GM12891 (cell line): ENCODE data around the gene SIRT4.

Experiments
- DNase-seq: peaks from one replicate; pipeline ENCODE4 v3.0.0; 2011; ENCODE audit warnings: low spot score; ENCODE audit not compliant: insufficient read length
- FAIRE-seq: peaks from 2 replicates; lab custom pipeline; 2011; peaks lifted over from hg19 to GRCh38; lab: Jason Lieb, UNC
- PAX5 ChIP-seq: IDR thresholded peaks from 2 replicates; pipeline ENCODE4 v1.6.1; 2011; ENCODE audit warnings: low read length, moderate library complexity, mild to moderate bottlenecking; ENCODE audit not compliant: insufficient read depth, severe bottlenecking
- POLR2A ChIP-seq: IDR thresholded peaks from 2 replicates; pipeline ENCODE4 v1.6.1; 2011; ENCODE audit warnings: low read depth, low read length, control low read depth
- POLR2AphosphoS5 ChIP-seq: IDR thresholded peaks from 2 replicates; pipeline ENCODE4 v1.6.1; 2011; ENCODE audit warnings: low read depth, low read length, control low read depth
- POU2F2 ChIP-seq: IDR thresholded peaks from 2 replicates; pipeline ENCODE4 v1.6.1; 2011; ENCODE audit warnings: low read depth, mild to moderate bottlenecking, control low read depth, low read length, moderate library complexity
- SPI1 ChIP-seq: IDR thresholded peaks from 2 replicates; pipeline ENCODE4 v1.6.1; 2011; ENCODE audit warnings: low read depth, low read length, control low read depth
- TAF1 ChIP-seq: IDR thresholded peaks from 2 replicates; pipeline ENCODE4 v1.6.1; 2011; ENCODE audit warnings: low read depth, low read length, control low read depth

The SIRT4 gene

DNA sequence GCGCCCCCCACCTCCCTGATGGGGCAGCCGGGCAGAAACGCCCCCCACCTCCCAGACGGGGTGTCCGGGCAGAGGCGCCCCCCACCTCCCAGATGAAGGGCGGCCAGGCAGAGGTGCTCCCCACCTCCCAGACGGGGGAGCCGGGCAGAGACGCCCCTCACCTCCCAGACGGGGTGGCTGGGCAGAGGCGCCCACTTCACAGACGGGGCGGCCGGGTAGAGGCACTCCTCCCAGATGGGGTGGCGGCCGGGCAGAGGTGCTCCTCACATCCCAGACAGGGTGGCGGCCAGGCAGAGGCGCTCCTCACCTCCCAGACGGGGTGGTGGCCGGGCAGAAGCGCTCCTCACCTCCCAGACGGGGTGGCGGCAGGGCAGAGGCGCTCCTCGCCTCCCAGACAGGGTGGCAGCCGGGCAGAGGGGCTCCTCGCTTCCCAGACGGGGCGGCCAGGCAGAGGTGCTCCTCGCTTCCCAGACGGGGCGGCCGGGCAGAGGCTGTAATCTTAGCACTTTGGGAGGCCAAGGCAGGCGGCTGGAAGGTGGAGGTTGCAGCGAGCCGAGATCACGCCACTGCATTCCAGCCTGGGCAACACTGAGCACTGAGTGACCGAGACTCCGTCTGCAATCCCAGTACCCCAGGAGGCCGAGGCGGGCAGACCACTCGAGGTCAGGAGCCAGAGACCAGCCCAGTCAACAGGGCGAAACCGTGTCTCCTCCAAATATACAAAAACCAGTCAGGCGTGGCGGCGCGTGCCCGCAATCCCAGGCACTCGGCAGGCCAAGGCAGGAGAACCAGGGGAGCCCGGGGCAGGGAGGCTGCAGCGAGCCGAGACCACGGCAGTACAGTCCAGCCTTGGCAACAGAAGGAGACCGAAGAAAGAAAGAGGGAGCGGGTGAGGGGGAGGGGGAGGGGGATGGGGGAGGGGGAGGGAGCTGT, 23.7 kb upstream of the SIRT4 start:
- DNase-seq (no peak), FAIRE-seq (no peak)
- no peak for TF ChIP-seq PAX5
- no peak for TF ChIP-seq TAF1
- no peak for TF ChIP-seq POLR2AphosphoS5
- no peak for TF ChIP-seq SPI1
- TF ChIP-seq POU2F2: no peak
- TF ChIP-seq POLR2A: no peak

- FAIRE-seq: no peak
Measured at GRCh38 chr12:120283318-120283717, 18.8 kb upstream of the SIRT4 start.

GRCh38 chr12:120284381-120284780, 17.7 kb upstream of the SIRT4 start:
- FAIRE-seq (no peak), DNase-seq (no peak)
- TF ChIP-seq POLR2AphosphoS5: no peak
- TF ChIP-seq SPI1: no peak
- TF ChIP-seq PAX5: no peak
- no peak for TF ChIP-seq POU2F2
- TF ChIP-seq POLR2A: no peak
- no peak for TF ChIP-seq TAF1

More at GRCh38 chr12:120283318-120283717, 18.8 kb upstream of the SIRT4 start:
- TF ChIP-seq SPI1 (no peak), POLR2AphosphoS5 (no peak), POU2F2 (no peak), POLR2A (no peak), PAX5 (no peak), TAF1 (no peak)
- no peak for DNase-seq

DNA sequence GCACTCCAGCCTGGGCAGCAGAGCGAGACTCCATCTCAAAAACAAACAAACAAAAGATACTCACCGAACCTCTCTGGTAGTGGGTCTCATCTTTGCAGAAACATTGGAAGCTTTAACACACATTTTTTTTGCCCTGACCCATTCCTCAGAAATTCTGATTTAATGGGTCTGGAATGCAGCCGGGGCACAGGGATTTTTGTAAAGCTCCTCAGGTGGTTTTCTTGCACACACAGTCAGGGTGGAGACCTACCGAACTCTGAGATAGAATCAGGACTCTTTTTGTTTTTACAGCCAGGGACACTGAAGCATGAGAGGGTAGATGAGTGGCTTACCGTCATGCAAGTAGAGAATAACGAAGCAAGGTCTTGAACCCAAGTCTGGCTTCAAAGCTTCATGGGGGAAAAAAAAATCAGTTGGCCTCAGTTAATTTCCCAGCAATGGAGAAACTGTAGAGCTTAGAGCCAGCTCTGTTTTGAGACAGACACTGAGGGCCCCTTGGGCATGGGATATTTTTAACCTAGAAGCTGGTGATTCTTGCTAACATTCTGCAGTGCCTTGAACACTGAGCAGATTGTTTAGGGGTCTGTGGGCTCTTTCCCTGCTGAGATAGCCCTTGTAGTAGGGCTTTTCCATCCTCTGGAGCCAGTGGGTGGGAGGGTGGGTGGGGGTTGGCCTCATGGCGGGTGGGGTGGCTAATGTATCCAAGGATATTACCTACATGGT, 15.2 kb upstream of the SIRT4 start:
- DNase-seq: no peak
- FAIRE-seq: no peak
- TF ChIP-seq POLR2A: no peak
- TF ChIP-seq SPI1: no peak
- no peak for TF ChIP-seq POLR2AphosphoS5
- no peak for TF ChIP-seq TAF1
- no peak for TF ChIP-seq POU2F2
- TF ChIP-seq PAX5: no peak

DNA sequence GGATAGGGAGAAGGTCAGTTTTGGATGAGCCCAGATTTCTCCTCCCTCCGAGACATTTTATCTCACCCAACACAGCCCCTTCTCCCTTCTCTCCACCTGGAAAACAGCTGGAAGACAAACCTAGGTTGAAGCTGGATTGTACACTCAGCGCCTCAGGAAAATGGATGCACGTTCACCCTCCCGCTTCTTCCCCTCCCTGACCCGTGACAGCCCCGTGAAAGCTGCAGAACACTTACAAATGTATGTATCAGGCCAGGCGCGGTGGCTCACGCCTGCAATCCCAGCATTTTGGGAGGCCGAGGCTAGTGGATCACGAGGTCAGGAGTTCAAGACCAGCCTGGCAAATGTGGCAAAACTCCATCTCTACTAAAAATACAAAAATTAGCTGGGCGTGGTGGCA, 14.6 kb upstream of the SIRT4 start:
- FAIRE-seq (no peak), DNase-seq (no peak)
- TF ChIP-seq POU2F2 (no peak), SPI1 (no peak)

DNA sequence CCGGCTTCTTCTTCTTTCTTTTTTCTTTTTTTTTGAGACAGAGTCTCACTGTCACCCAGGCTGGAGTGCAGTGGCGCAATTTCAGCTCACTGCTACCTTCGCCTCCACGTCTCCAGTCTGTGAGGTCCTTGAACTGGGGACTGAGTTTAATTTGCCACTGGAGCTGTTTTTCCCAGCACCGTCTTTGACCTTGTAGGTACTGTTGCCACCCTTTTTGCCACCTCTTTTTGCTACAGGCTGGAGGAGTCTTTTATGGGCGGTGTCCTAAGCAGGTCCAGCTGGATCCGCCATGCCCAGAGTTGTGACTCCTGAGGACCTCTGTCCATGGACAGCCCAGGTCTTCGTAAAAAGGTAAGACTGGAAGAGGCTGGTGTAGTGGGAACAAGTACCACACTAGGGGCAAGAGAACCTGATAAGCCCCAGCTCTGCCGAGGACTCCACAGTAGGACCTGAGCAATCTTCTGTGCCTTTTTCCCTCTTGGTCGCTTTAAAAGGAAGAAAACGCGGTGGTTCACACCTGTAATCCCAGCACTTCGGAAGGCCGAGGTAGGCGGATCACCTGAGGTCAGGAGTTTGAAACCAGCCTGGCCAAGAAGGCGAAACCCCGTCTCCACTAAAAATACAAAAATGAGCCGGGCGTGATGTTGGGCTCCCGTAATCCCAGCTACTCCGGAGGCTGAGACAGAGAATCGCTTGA, 11.4 kb upstream of the SIRT4 start:
- no peak for TF ChIP-seq POLR2A
- TF ChIP-seq PAX5: no peak
- TF ChIP-seq POLR2AphosphoS5: no peak
- TF ChIP-seq POU2F2: no peak
- TF ChIP-seq SPI1: no peak
- no peak for TF ChIP-seq TAF1
- FAIRE-seq (no peak), DNase-seq (no peak)

GRCh38 chr12:120292411-120292660, 9.8 kb upstream of the SIRT4 start:
- FAIRE-seq (no peak), DNase-seq (no peak)
- TF ChIP-seq POLR2AphosphoS5 (no peak), SPI1 (no peak), TAF1 (no peak), POLR2A (no peak), PAX5 (no peak), POU2F2 (no peak)

DNA sequence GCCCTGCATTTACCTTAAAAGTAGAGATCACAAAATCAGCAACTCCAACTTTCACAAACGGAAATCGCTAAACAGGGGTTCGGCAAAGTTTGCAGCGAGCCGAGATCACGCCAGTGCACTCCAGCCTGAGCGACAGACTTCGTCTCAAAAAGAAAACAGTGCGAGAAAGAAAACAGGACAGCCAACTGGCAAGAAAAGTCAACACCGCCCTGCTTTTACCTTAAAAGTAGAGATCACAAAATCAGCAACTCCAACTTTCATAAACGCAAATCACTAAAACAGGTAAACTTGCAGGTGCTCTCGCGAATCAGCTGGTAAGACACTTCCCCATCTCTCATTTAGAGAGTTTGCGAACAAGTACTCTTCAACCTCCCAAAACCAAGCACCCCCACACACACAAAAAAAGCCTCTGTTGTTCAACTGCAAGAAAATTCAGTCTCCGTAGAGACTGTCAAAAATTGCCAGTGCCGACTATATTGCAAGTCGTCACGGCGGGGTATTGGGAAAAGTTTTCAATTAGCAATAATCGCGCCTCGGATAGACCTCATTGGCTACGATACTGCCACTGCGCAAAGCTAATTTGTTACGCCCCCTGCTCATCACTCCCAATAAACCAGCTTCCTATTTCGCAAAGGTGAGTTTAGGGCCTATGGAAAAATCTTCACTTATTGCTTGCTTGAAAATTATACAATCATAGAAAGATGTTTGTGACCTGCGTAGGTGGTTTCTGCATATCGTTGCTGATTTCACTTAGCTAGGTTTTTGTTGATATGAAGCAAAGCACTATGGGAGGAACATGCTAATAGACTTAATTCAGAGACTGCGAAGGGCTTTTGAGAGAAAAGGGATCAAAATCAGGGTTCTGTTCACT, 9.2 kb upstream of the SIRT4 start, which contains the start of gene RNU4-1:
Gene RNU4-1, minus strand, starts transcription at position 577 of the 871 bp plus-strand sequence.
- FAIRE-seq (peak; percentile 91), DNase-seq (no peak)
- TF ChIP-seq POU2F2 (peak; percentile 93), POLR2AphosphoS5 (peak; percentile 100), POLR2A (peak; percentile 100), TAF1 (no peak; the same call in 1 of the 2 replicates), SPI1 (peak; percentile 75), PAX5 (peak; percentile 60)

- TF ChIP-seq PAX5 (no peak), TAF1 (no peak), POU2F2 (no peak), POLR2A (no peak), POLR2AphosphoS5 (no peak), SPI1 (no peak)
- DNase-seq (no peak), FAIRE-seq (no peak)
Measured at GRCh38 chr12:120314220-120314619, 12.1 kb downstream of the SIRT4 start.
